ENCODE results near the gene HDAC9.

GRCh38 chr7:18541181-18541870, 45.8 kb downstream of the HDAC9 start:
- TF ChIP-seq ZNF274 (IDR thresholded peaks at IDR 0.05; ENCODE audit: low read depth, low read length) (no peak), SUZ12 (IDR thresholded peaks at IDR 0.05; ENCODE audit: extremely low read depth, insufficient read depth, insufficient read length) (no peak), YY1 (IDR thresholded peaks at IDR 0.05; ENCODE audit: insufficient read depth, insufficient read length) (no peak)
